Endodermal cell (in vitro differentiated cells): ENCODE results near the gene NUDT4. TPM values are rescaled to one million over a fixed set of nuclear protein-coding genes. Genes with fewer than 3 reads are reported as not detected.
"Not testable (repeated sequence)": the region's sequence is repeated elsewhere in the genome, so short reads cannot be mapped to it uniquely, and the experiment has no call there.

Experiments used
- DNase-seq: peaks from one replicate; pipeline ENCODE4 v3.0.0-alpha.2; 2017
- H3K27ac ChIP-seq: 2 replicates; pipeline ENCODE4 v1.5.1; 2013; ENCODE audit warnings: mild to moderate bottlenecking, low read depth, low read length, moderate library complexity
- H3K27me3 ChIP-seq: 2 replicates; pipeline ENCODE4 v1.6.1; 2013; ENCODE audit warnings: mild to moderate bottlenecking, low read length, moderate library complexity; ENCODE audit not compliant: insufficient read depth, control insufficient read depth, poor library complexity, severe bottlenecking
- H3K36me3 ChIP-seq: 2 replicates; pipeline ENCODE4 v1.7.0; 2013; ENCODE audit warnings: mild to moderate bottlenecking, low read length, moderate library complexity; ENCODE audit not compliant: control insufficient read depth, insufficient read depth
- H3K4me1 ChIP-seq: one replicate; pipeline ENCODE4 v1.7.0; 2013; ENCODE audit warnings: low read length; ENCODE audit not compliant: control insufficient read depth, insufficient read depth
- H3K4me3 ChIP-seq: 2 replicates; pipeline ENCODE4 v1.5.1; 2013; ENCODE audit warnings: mild to moderate bottlenecking, low read length, moderate library complexity
- H3K9ac ChIP-seq: 2 replicates; pipeline ENCODE4 v1.6.1; 2013; ENCODE audit warnings: mild to moderate bottlenecking, low read length, moderate library complexity; ENCODE audit not compliant: poor library complexity, severe bottlenecking; ENCODE audit errors: extremely low read depth
- H3K9me3 ChIP-seq: 2 replicates; pipeline ENCODE4 v1.6.1; 2013; ENCODE audit warnings: mild to moderate bottlenecking, low read length, moderate library complexity; ENCODE audit not compliant: control insufficient read depth
- H3K27ac Mint-ChIP-seq: 2 replicates; pipeline ENCODE4 v1.8.0; 2020; ENCODE audit warnings: mixed read lengths
- H3K27me3 Mint-ChIP-seq: 2 replicates; pipeline ENCODE4 v1.8.0; 2021; ENCODE audit warnings: mild to moderate bottlenecking, mixed read lengths; ENCODE audit not compliant: insufficient read depth
- H3K36me3 Mint-ChIP-seq: 2 replicates; pipeline ENCODE4 v1.8.0; 2020; ENCODE audit warnings: low read depth, mixed read lengths
- H3K4me1 Mint-ChIP-seq: 2 replicates; pipeline ENCODE4 v1.8.0; 2020; ENCODE audit warnings: mixed read lengths
- H3K4me3 Mint-ChIP-seq: 2 replicates; pipeline ENCODE4 v1.8.0; 2020; ENCODE audit warnings: mild to moderate bottlenecking, moderate library complexity, mixed read lengths
- H3K9me3 Mint-ChIP-seq: 2 replicates; pipeline ENCODE4 v1.8.0; 2020; ENCODE audit warnings: mild to moderate bottlenecking, mixed read lengths
- CTCF ChIP-seq: fragments of 200-600 bp; sonication (generic); conservative IDR thresholded peaks from 2 replicates; pipeline ENCODE4 v1.5.0; 2021; ENCODE audit warnings: antibody characterized with exemption, mild to moderate bottlenecking
- WGBS, 2 experiments: methylation state at CpG; one replicate each; pipeline versions ENCODE4 v1.1.5 to v1.1.7; 2013; ENCODE audit warnings: missing lambda C conversion rate in 2 of 2, mixed read lengths in 1 of 2; ENCODE audit not compliant: insufficient coverage in 1 of 2, insufficient read length in 1 of 2; 5-methylcytosine and 5-hydroxymethylcytosine counted together
- total RNA-seq, 2 donors: library from RNA; stranded (reverse); fragmentation: NEBNext Ultra II Directional in 1 of 2; extraction: Animal tissue kit (Norgen Biotek cat#: 25700) in 1 of 2; gene quantifications; 2 replicates in 1 of 2; 3 replicates in 1 of 2; pipeline ENCODE4 v1.2.1, GENCODE V29; 2021

The NUDT4 gene
- total RNA-seq, 2 donors from 2014 or later: 334 to 453 TPM

GRCh38 chr12:93429448-93429847 lies 51.7 kb downstream of the NUDT4 start:
- Mint-ChIP-seq H3K27ac (no peak overlapping the region), H3K4me3 (no peak overlapping the region), H3K36me3 (peaks cover 5% of the 10 kb centered on the region), H3K9me3 (no peaks in the 10 kb centered on the region), H3K4me1 (peaks cover 34% of the 10 kb centered on the region), H3K27me3 (no peaks in the 10 kb centered on the region)
- H3K27ac ChIP-seq: no peak overlapping the region
- H3K4me1 ChIP-seq: peaks cover 18% of the 10 kb centered on the region
- no peak for DNase-seq
- H3K9ac ChIP-seq: no peak overlapping the region
- H3K4me3 ChIP-seq: no peak overlapping the region
- H3K27me3 ChIP-seq: no peaks in the 10 kb centered on the region
- WGBS, 2 experiments: 86 to 92% methylated on average over 1 of the region's 1 CpG
- H3K9me3 ChIP-seq: peaks cover 8% of the 10 kb centered on the region
- TF ChIP-seq CTCF: no peak
- peaks cover 3% of the 10 kb centered on the region for H3K36me3 ChIP-seq

GRCh38 chr12:93429852-93430251 lies 52.1 kb downstream of the NUDT4 start:
- DNase-seq: no peak

GRCh38 chr12:93430280-93430679 lies 52.6 kb downstream of the NUDT4 start:
- no peaks in the 10 kb centered on the region for H3K9me3 Mint-ChIP-seq
- peaks cover 8% of the 10 kb centered on the region for H3K9me3 ChIP-seq
- DNase-seq: no peak
- no peak overlapping the region for H3K4me3 ChIP-seq
- 93% methylated on average over 4 of the region's 4 CpGs; no CpG with 5 or more reads in 1 of the 2 experiments for WGBS, 2 experiments
- H3K36me3 Mint-ChIP-seq: peaks cover 5% of the 10 kb centered on the region
- H3K4me1 Mint-ChIP-seq: peaks cover 27% of the 10 kb centered on the region
- TF ChIP-seq CTCF: no peak
- no peak overlapping the region for H3K27ac Mint-ChIP-seq
- H3K36me3 ChIP-seq: peaks cover 3% of the 10 kb centered on the region
- H3K9ac ChIP-seq: no peak overlapping the region
- H3K27me3 Mint-ChIP-seq: no peaks in the 10 kb centered on the region
- H3K27ac ChIP-seq: no peak overlapping the region
- no peaks in the 10 kb centered on the region for H3K27me3 ChIP-seq
- peaks cover 9% of the 10 kb centered on the region for H3K4me1 ChIP-seq
- no peak overlapping the region for H3K4me3 Mint-ChIP-seq

More at GRCh38 chr12:93429852-93430251, 52.1 kb downstream of the NUDT4 start:
- Histone ChIP-seq H3K27ac (no peak overlapping the region), H3K9me3 (peaks cover 8% of the 10 kb centered on the region), H3K9ac (no peak overlapping the region), H3K4me1 (peaks cover 13% of the 10 kb centered on the region), H3K36me3 (peaks cover 3% of the 10 kb centered on the region), H3K27me3 (no peaks in the 10 kb centered on the region), H3K4me3 (no peak overlapping the region)
- Mint-ChIP-seq H3K27me3 (no peaks in the 10 kb centered on the region), H3K4me1 (peaks cover 31% of the 10 kb centered on the region), H3K9me3 (no peaks in the 10 kb centered on the region), H3K27ac (no peak overlapping the region), H3K4me3 (no peak overlapping the region), H3K36me3 (peaks cover 5% of the 10 kb centered on the region)
- TF ChIP-seq CTCF: no peak
- WGBS, 2 experiments: 95% methylated on average over 1 of the region's 1 CpG; no CpG with 5 or more reads in 1 of the 2 experiments

- not testable (repeated sequence) for H3K4me3 Mint-ChIP-seq, H3K27me3 Mint-ChIP-seq
These were observed 54.3 kb downstream of the NUDT4 start for GRCh38 chr12:93432031-93432430.

More at GRCh38 chr12:93432031-93432430, 54.3 kb downstream of the NUDT4 start:
- not testable (repeated sequence) for H3K9ac ChIP-seq, H3K27ac Mint-ChIP-seq, H3K36me3 ChIP-seq, H3K27ac ChIP-seq, H3K27me3 ChIP-seq, H3K9me3 Mint-ChIP-seq, H3K4me3 ChIP-seq, H3K36me3 Mint-ChIP-seq, H3K4me1 ChIP-seq, DNase-seq, H3K9me3 ChIP-seq
- WGBS, 2 experiments: 96 to 97% methylated on average over 5 to 6 of the region's 6 CpGs
- H3K4me1 Mint-ChIP-seq: peaks cover 12% of the 10 kb centered on the region
